Ramos (cell line): ENCODE results near the gene BRINP2.

Source experiments
- in situ Hi-C: fragments of 300-500 bp; cut with MboI; formaldehyde crosslinking; loops from one replicate; pipeline ENCODE4 v1.14.3; 2022; ENCODE audit warnings: low sequenced_read_pairs; ENCODE audit not compliant: unreplicated experiment

BRINP2 gene, protein sequence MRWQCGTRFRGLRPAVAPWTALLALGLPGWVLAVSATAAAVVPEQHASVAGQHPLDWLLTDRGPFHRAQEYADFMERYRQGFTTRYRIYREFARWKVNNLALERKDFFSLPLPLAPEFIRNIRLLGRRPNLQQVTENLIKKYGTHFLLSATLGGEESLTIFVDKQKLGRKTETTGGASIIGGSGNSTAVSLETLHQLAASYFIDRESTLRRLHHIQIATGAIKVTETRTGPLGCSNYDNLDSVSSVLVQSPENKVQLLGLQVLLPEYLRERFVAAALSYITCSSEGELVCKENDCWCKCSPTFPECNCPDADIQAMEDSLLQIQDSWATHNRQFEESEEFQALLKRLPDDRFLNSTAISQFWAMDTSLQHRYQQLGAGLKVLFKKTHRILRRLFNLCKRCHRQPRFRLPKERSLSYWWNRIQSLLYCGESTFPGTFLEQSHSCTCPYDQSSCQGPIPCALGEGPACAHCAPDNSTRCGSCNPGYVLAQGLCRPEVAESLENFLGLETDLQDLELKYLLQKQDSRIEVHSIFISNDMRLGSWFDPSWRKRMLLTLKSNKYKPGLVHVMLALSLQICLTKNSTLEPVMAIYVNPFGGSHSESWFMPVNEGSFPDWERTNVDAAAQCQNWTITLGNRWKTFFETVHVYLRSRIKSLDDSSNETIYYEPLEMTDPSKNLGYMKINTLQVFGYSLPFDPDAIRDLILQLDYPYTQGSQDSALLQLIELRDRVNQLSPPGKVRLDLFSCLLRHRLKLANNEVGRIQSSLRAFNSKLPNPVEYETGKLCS

DNA sequence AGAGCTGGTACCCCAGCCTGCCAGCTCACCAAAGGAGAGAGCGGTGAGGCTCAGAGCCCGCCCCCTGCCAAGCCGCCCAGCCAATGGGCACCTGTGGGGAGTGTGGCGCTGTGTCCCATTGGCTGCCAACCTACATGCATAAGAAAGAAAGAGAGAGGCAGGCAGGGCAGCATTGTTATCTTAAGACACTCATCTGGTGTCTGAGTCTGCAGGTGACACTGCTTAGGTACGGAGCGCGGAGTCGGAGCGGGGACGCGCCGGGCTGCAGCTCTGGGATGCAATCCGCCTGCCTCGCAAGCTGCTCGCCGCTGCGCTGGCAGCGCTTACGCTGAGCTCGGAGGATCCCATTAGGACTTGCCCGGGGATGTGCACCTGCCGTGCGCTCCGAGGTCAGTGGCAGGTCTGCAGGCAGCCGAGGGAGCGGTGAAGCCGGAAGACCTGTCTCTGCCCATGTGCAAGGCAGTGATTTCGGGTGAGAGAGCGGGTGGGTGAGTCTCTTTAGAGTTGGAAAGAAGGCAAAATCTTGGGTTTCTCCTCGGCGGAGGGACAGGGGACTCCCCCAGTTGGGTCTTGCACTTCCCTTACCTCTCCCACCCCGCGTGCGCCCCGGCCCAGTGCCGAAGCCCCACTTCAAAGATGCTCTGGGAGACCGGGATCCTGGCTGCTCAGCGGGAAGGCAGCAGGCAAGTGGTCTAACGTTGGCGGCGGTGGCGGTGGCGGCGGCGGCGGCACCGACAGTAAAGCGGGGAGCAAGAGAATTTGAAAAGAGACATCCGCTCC, at the start of gene BRINP2:
Gene BRINP2 (plus strand): TSS at position 203 of the 780 bp plus-strand sequence. CDS start 58,919 bp downstream, outside the sequence.
- in situ Hi-C loops, result no loop called here

DNA sequence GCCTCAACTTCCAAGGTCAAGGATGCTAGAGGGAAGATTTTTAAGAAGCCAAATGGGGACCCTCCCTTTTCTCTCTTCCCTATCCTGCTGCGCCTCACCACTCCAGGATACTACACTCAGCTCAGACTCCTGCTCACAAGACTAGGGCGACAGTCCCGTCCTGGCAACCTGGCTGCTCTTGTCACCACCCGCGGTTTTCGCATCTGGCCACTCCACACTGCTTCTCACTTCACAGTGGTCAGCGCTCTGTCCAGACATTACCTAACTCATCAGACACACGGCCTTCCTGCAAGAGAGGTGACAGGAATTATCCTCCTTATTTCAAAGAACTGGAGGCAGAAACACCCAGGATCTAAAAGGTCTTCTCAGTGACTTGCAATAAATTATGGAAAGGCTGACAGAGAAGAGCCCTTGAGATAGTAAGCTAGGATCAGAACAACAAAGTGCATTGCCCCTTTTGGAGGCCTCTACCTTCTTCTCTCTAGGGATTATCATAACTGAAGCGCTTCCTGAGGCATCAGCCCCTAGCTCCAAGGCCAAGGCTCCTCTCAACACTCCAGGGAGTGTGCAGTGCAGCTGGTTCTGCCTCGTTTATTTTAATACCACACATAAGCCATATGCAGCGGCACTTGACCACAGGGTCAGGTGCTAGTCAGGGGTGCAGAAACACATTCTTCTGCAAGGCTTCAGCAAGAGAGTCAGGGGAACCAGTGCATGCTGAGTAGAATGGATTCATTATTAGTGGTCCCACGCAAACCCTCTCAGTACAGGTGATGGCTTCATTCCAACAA, 48.1 kb upstream of the BRINP2 start:
- in situ Hi-C loops, result no loop called here

DNA sequence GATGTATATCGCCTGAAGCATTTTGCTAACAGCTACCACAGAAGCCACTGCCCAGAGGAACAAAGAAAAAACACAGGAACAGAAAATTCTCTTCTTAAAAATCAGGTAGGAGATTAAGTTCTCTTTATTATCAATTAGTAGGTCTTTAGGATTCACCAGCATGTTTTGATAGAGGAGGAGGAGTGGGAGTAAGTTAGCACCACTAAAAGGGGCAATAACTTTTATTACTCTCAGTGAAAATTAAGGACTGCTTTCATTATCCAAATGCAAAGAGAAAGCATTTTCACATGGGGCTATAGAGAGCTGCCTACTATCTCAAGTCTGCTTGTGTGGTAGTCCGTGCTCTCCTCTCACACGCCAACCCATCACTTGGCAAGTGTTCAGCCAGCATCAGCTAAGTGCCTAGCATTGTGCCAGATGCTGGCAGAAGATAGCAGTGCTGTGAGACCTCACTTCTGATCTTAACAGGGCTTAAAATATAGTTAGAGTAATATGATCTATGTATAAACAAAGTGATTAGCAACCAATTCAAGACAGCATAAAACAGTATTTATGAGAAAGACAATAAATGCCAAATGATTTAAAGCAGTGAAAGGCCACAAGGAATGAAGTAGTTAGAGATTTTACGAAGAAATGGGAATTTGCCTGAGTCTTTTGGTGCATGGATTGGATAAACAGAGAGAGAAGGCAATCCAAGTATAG, 46.0 kb upstream of the BRINP2 start:
- in situ Hi-C loops, result no loop called here

DNA sequence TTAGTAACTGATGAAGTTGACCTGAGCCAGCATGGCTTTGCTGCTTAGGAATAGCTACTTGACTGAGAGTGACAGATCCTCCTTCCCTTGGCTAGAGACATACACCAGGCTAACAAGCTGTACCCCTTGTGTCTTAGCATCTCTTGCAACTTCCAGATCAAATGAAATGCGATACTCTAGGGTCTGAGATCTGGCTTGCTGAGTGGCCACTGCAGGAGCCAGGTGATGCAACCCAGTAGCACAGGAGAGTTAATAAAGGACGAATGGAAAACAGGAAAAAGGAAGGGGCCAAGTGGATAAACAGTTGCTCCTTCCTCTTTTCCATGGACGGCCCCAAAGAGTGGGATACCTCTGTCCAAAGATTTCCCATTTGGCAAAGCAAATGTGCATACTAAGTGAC, 44.5 kb upstream of the BRINP2 start:
- in situ Hi-C loops, result no loop called here

DNA sequence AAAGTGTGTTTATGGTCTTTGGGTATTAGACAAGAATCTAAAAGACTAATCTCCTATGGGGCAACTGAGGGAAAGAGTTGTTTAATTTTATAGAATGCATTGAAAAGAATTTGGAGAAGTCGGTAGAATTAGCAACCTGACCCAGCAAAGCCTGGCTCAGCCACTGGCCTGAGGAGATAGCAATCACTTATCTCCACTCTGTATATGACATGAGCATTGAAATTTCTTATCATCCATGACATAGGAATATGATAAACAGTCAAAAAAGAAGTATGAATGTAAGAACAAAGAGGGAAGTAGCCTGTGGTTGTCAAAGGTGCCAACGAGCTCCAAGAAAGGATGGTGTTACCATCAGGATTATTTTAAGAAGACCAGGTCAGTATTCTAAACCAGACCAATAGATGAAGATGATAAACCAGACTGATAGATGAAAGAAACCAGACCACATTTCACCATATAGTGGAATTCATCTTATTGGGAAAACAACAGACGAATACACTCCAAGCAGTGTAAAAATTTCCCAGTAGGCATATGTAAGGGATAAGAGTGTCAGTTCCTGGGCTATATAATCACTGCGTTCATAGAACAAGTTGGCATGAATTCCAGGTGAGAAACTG, 42.0 kb upstream of the BRINP2 start:
- in situ Hi-C loops, result no loop called here

DNA sequence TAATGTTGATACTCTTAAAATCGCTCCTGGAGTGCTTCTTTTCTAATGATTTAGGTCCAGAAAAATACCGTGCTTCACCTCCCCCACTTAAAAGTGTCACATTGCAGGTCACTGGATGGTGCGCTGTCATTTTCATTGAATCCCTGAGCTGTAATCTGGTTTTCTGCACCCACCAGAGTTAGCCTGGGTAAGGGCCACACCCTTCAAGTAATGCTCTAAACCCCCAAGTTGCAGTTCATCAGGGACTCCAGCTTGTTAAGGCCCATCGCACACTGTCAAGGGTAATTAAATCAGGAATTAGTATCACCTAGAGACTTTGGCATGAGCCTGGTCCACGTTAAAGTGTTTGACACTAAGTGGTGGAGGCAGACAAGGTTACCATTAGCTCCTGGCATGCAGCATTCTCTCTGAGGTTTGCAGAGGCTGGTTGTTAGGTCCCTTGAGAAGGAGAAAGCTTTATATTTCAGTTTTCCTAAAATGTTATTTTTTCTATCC, 40.3 kb upstream of the BRINP2 start:
- in situ Hi-C loops, result no loop called here

DNA sequence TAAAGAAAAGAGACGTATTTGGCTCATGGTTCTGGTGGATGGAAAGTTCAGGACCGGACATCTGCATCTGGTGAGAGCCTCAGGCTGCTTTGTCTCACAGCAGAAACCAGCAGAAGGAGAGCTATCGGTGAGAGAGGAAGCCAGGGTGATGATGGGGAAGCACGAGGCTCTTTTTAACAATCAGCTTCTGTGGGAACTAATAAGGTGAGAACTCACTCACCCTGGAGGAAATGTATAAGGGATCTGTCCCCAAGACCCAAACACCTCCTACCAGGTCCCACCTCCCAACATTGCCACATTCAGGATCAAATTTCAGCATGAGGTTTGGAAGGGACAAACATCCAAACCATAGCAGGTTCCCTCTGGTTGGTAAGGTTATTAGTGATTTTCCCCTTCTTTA, 39.0 kb upstream of the BRINP2 start:
- in situ Hi-C loops, result no loop called here

DNA sequence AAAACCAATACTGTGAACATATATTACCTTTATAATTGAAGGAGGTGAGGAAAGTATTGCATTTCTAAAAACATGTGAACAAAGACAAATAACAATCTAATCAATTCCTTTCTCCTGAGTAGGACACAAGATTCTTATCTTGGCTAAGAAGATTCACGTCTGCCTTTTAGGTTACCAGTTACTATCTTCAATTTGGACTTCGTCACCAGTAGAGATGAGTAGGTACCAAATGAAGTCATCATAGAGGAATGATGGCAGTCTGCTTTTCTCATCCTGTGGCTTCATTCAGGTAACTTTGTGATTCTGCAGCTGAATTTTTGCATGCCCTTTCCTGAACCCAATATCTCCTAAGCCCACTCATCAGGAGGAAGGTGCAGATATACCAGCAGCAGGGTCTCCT, 38.6 kb upstream of the BRINP2 start:
- in situ Hi-C loops, result no loop called here

DNA sequence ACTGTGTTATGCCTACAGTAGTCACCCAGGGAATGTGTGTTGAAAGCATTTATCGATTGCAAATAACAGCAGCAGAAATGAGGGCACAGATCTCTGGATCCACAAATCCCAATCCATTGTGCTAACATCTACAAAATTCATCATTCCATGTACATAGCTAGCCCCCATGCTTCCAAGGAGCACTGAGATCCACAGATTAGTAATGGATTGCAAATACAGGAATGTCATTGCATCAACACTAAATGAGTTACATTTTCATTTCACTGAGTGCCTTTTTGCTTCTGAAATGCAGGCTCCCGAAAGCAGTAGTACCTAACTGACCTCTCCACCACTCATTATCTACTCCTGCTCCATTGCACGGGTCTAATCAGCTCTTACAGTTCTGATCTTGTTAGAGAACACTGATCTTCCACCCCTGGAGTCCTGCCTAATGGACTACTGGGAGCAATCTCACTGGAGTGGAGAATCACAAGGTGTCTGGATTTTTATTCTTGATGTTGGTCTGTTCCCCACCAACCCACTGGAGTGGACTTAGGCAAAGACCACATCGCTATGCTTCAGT, 36.7 kb upstream of the BRINP2 start:
- in situ Hi-C loops, result no loop called here

DNA sequence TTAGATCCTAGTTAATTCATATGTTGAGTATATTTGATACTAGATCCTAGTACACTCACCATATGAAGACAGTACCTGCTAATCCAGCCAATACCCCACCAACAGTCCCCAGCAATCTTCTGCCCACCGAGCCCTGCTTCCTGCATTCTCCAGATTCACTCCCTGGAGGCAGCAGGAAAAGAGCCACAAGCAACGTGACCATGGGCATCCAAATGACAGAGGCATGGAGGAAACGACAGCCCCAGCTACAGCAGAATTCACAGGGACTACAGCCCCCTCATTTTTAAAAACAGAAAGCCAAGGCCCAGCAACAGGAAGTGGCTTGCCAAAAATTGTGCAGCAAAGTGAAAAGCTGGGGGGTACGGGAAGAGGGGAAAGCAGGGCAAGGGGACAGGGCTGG, 35.5 kb upstream of the BRINP2 start:
- in situ Hi-C loops, result no loop called here

DNA sequence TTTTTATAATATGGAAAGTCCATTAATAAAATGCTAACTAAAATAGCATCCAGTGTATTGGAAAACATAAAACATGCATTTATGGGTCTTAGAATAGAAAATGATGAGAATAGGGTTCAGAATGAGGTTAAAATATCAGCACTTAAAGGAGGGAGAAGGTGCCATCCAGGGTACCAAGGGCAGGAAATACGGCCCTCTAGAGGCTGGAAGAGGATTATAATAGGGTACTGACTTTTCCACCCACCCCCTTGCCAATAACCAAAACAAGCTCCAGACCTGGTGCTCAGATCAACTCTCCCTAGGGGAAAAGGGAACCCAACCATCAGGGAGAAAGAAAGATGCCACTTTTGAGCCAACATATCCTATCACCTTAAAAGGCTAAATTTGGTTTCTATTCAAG, 32.9 kb upstream of the BRINP2 start:
- in situ Hi-C loops, result no loop called here

DNA sequence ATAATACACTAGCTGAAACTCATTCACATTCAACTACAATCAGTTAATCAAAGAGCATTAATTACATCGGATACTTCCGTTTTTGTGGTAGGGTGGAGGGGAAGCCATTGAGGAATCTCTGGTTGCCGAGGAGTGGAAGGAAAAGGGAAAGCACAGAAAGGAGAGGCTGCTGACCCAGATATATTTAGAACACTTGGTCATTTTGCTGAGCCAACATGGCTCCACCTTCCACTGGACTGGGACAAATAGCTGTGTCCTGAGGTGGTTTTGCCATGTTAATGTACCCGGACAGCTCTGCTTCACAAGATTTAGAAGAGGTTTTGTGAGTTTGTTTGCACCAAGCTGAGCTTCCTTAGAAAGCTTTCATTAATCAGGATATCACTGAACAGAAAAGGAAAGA, 32.4 kb upstream of the BRINP2 start:
- in situ Hi-C loops, result no loop called here

DNA sequence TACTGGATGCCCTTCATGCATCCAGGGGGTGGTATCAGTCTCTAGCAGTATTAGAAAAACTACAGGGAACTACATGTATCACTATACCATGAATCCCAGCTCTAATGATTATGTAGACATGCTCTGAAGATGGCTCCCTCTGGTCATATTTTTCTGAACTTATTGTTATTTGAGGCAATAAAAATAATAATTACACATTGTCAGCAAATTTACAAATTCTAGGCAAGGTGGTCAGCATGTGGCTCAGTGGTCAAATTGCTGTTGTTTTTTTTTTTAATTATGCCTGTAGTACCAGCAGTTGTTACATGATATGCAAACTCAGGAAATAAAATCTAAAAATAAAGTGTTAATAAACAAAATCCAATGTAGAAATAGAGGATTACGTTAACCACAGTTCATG, 28.7 kb upstream of the BRINP2 start:
- in situ Hi-C loops, result no loop called here

DNA sequence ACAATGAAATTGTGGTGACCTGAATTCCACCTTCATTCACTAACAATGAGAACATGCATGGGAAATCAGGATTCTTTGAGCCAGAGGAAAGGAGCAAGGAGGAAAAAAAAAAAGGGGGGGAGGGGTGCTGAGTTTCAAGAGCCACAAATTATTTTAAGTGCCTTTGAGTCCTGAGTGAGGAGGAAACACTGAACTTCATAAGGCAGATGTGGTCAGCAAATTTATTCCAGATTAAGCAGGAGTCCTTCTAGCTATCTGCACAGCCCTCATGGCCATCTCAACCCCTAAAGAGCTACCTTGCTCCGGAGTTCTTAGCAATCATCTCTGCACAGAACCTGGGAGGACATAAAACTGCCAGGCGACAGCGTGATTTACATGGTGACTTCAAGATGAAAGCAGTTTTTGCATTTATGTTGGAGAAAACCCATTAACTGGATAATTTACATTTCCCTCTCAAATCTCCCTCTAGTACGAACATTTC, 27.9 kb upstream of the BRINP2 start:
- in situ Hi-C loops, result no loop called here

DNA sequence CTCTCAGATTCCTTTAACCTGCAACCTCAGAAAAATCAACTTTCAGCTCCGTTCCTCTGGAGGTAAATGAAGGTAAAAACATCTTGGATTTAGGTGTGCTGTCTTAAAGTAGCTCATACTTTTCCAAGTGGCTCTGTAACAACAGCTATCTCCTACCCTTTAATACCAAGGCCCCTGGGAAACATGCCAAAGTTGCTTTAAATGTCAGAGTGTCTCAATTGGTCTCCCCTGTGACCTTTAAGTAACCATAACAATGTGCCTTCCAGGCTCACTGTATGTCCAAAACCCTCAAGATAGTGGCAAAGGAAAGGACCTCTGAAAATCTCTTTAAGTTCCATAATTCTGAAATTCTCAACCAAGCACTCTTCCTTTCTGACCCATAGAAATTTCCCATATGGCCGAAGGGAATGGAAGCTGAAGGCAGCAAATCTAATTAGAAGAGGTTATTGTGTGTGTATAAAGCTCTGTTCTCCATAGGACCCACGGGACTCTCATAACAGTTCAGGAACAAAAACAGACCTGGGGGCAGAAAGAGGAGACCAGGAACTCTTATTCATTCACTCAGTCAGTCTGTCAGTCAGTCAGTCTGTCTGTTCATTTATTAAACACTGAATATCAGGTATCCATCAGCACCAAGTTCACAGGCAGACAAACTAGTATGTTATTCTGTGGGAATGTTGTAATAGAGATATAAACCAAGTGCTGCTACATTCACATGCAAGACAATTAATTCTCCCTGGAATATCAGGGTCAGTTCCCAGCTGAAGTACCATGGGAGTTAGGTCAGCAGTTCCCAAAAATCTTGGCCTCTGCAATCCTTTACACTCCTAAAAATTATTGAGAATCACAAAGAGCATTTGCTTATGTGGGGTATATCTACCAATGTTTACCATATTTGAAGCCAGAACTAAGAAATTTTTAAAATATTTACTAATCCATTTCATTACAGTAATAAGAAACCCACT, 25.4 kb upstream of the BRINP2 start:
- in situ Hi-C loops, result no loop called here

DNA sequence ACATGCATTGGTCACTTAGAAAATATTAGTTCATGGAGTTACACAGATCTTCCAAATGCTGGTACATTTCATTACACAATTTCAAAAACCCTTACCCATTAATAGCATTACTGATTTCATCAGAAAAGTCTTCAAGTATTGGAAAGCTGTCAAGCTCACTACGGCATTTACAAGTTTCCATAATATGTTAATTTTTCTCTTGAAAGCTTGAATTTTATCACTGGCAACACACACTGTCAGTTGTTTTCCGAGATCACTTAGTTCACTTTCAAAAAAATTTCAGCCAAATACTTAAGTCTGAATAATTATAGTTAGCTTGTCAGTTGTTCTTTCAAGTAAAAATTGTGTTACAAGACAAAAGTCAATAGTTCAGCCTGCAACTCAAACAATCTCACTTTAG, 24.3 kb upstream of the BRINP2 start:
- in situ Hi-C loops, result no loop called here

DNA sequence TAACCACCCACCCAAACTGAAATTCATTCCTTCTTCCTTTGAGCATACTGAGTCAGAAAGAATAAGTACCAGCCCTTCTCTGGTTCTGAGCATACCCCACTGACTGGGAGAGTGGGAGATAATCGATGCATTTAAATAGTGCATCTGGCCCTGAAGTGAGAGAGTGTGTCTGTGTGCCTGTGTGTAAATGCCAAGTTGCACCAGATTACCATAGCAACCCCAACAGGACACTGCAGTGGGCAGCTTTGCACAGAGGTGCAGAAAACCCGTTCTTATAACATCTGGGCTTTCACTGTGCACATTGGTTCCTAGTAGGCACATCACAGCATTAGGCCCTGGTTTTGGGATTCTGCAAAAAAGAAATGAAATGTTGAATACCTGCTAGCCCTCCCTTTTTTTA, 8.5 kb upstream of the BRINP2 start:
- in situ Hi-C loops, result no loop called here
